Activated CD4-positive, alpha-beta T cell treated with anti-CD3 and anti-CD28 coated beads, Interleukin-2, Interleukin-4, amounts not matched to agents 100 ng/mL and 50 ng/mL, durations not matched to agents 16 hours and 8 hours (primary cell): ENCODE results near the gene FCHSD2.
"Not testable (repeated sequence)": the region's sequence is repeated elsewhere in the genome, so short reads cannot be mapped to it uniquely, and the experiment has no call there.

Experiments used
- DNase-seq: peaks from one replicate; pipeline ENCODE4 v3.0.0-alpha.2; 2020; ENCODE audit warnings: low spot score

FCHSD2 gene

DNA sequence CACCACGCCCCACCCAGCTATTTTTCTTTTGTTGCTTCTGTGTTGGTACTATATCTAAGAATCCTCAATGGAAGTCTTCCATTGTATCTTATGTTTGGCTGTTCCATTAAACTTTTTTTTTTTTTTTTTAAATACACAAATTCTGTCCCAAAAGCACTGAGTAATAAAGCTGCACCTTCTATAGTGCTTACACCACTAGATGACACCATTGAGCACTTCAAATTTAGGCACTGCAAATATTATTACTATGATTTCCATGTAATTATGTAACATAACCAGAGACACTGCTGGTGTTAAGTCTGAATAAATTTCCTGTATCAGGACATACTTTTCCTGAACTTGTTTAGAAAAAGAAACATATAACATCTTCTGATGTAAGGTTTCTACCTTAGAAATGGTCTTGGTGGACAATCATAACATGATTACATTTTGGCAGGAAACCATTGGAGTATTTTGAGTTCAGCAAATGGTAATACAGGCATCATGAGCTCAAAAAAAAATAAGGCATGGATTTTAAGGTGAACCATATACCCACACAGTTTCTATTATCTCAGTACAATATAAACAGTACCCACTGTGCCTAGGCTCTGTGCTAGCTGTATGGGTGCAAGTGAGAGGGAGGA is 217.4 kb downstream of the FCHSD2 start:
- DNase-seq, result peak; percentile 6

DNA sequence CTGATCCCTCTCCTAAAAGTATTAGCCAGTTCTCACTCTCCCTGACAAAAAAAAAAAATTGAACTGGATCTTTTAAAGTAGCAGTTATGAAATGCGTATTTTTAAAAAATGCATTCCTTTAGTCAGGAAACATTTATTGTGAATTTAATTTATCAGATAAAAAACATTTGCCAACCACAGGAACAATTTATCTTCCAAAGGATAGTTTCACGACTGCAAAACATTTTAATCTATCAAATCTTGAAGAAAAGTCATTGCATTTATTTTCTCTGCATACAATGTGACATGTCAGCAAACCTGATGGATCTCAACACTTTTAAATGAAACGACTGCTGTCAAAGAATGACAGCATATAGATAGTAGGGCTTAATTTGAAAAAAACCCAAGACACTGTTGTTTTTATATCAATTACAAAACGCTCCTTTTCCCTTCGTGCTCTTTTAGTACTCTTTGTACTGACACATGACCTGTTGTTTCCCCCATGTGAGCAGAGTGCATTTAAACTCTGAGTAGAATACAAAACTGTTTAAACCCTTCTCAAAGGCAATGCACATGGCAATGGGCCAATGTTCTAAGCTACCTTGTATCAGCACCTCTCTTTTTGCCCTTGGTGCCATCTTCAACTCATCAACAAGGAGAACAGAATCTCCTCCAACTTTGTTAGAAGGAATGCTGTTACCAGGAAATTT is 220.9 kb downstream of the FCHSD2 start:
- DNase-seq, result no peak

DNA sequence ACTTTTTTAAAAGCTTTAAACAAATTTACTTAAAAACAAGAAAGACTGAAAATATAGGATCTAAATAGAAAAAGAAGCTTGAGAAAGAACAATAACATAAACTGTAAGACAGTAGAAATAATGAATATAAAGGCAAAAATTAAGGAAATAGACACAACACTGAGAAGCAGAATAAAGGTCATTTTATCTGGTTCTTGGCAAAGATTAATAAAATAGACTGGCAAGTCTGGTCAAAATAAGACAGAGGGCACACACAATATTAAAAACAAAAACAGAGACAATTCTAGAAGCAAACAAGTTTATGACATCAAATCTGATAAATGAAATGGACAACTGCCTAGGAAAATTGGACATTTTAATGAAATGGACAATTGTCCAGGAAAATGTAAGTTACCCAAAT is 222.1 kb downstream of the FCHSD2 start:
- DNase-seq, result no peak

- no peak for DNase-seq
Measured at GRCh38 chr11:72918851-72919250, 223.3 kb downstream of the FCHSD2 start.

DNA sequence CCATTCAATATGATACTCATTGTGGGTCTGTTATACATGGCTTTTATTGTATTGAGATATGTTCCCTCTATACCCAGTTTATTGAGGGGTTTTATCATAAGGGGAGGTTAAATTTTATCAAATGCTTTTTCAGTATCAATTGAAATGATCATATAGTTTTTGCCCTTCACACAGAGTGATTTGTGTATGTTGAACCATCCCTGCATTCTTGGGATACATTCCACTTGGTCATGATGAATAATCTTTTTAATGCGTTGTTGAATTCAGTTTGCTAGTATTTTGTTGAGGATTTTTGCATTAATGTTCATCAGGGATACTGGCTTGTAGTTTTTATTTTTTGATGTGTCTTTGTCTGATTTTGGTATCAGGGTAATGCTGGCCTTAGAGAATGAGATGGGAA is 229.9 kb downstream of the FCHSD2 start:
- DNase-seq, result no peak

DNA sequence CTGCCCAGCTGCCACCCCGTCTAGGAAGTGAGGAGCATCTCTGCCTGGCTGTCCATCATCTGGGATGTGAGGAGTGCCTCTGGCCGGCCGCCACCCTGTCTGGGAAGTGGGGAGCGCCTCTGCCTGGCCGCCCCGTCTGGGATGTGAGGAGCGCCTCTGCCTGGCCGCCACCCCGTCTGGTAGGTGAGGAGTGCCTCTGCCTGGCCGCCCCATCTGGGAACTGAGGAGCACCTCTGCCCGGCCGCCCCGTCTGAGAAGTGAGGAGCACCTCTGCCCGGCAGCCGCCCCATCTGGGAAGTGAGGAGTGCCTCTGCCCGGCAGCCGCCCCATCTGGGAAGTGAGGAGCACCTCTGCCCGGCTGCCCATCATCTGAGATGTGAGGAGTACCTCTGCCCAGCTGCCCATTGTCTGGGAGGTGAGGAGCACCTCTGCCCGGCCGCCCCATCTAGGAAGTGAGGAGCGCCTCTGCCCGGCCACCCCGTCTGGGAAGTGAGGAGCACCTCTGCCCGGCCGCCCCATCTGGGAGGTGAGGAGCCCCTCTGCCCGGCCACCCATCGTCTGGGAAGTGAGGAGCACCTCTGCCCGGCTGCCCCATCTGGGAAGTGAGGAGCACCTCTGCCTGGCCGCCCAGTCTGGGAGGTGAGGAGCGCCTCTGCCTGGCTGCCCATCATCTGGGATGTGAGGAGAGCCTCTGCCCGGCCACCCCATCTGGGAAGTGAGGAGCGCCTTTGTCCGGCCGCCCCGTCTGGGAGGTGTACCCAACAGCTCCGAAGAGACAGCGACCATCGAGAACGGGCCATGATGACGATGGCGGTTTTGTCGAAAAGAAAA is 232.3 kb downstream of the FCHSD2 start:
- not testable (repeated sequence) for DNase-seq

- no peak for DNase-seq
Measured at GRCh38 chr11:72908032-72908676, 234.0 kb downstream of the FCHSD2 start.

DNA sequence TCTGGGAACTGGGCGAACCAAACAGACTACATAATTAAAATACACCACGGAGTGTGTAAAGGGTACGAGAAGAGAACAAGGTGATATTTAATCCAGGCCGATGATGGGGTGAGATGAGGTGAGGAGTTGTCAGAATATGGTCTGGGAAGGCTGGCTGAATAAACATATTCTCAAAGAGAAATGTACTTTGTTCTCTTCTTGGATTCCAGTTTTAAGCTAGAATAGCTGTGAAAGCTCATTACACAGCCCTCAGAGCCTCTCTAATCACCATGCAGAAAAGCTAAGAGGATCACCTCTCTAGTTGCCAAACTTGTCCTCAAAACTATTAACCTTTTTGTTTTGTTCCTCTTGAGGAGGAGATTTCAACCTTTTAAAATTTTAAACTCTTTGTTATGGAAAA is 238.1 kb downstream of the FCHSD2 start:
- DNase-seq, result no peak

- DNase-seq, result no peak
Measured at GRCh38 chr11:72901374-72901773, 240.7 kb downstream of the FCHSD2 start.

GRCh38 chr11:72900013-72900412 is 242.1 kb downstream of the FCHSD2 start:
- no peak for DNase-seq

DNA sequence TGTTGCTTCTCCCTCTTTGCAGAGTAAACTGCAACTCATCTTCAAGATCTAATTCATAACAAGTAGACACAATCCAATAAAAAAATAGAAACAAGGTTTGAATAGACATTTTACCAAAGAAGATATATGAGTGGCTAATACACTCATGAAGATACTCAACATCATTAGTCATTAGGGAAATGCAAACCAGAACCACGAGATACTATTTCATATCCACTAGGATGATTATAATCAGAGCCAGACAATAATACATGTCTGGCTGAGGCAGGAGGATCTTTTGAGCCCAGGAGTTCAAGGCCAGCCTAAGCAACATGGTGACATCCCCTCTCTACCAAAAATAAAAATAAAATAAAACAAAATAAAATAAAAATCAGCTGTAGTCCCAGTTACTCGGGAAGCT is 242.9 kb downstream of the FCHSD2 start:
- no peak for DNase-seq

DNA sequence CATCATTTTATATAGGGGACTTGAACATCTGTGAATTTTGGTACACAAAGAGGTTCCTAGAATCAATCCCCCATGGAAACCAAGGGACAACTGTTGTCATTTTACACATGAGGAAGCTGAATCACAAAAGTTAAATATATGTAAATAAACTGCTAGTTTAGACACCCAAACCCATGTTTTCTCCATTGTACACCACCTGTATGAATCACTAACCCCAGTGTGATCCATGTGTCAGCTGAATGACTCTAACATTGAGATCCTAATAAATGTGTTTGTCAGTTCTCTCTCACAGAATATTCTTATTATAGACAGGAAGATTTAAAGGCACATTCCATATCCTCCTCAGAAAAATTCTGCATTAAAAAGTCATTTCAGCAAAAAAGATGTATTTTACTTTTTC is 244.6 kb downstream of the FCHSD2 start:
- peak; percentile 3 for DNase-seq

- no peak for DNase-seq
Measured at GRCh38 chr11:72896431-72896830, 245.7 kb downstream of the FCHSD2 start.

DNA sequence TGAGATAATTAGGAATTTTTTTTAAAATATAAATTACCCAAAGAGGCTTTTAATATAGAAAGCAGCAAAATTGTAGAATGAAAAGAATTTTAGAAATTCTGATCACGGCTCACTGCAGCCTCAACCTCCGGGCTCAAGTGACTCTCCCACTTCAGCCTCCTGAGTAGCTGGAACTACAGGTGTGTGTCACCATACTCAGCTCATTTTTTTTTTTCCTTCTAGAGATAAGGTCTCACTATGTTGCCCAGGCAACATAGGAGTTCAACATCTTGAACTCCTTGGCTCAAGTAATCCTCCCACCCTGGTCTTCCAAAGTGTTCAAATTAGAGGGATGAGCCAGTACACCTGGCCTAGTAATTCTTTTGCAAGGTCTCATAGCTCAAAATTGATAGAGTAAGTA is 251.2 kb downstream of the FCHSD2 start:
- no peak for DNase-seq

DNA sequence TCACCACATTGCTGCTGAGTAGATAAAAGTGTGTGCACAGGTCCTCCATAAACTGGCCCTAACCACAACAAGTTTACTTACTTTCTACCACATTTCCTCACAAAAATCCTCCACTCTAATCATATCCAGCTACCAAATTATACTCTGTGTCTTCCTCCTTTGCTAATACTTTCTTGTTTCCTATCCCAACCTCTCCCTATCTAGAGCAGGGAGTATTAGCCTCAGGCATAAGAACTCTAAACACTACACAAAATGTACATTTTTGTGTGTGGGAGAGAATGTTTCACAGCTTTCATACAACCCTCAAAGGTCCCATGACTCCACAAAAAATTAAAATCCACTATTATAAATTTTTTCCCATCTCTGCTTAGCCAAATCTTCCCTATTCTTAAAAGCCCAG is 255.5 kb downstream of the FCHSD2 start:
- no peak for DNase-seq

GRCh38 chr11:72885749-72886609 is 256.1 kb downstream of the FCHSD2 start:
- no peak for DNase-seq

- DNase-seq, result no peak
Measured at GRCh38 chr11:72876147-72876546, 266.0 kb downstream of the FCHSD2 start.

DNA sequence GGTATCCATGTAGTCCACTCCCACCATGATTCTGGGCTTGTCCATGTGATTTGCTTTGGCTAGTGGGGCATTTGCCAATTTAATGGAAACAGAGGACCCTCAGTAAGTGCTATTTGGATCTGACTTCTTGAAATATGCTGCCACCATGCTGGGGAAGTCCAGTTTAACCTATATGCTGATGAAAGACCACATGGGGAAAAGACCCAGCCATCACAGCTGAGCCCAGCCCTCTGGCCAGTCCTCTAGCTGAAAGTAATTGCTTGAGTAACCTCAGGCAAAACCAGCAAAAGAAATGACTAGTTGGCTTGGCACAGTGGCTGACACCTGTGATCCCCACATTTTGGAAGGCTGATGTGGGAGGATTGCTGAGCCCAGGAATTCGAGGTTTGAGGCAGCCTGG is 266.4 kb downstream of the FCHSD2 start:
- no peak for DNase-seq

- no peak for DNase-seq
Measured at GRCh38 chr11:72872012-72872411, 270.1 kb downstream of the FCHSD2 start.

DNA sequence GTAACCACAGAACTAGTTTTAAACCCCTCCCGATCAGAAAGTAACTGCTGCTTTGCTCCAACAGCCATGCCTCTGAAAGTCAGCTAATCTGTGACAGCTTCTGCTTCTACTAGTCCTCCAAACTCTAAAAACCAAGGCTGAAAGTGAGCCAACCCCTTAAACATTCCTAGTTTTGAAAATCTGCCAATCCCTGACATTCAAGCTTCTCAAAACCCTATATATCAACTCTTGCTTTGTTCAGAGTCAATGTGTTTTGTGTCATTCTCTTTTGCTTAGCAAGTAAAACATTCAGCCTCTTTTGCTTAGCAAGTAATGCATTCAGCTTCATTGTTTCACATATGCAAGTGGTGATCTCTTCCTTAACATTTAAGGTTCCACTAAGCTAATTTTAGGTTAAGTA is 271.0 kb downstream of the FCHSD2 start:
- no peak for DNase-seq

DNA sequence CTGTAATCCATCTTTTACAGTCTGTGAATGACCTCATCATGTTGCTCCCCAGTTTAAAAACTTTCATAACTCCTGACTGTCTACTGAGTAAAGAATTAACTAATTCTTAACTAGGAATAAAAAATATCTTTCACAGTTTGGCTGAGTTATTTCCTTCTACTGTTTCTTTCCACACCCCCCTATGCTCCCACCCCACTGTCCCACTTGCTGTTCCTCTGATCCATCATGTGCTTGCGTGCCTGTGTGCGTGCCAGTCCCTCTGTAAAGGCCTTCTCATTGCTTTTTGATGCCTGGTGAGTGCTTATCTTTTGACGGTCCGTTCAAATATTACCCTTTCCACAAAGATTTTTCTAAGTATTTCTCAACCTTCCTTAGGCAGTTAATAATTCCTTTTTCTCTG is 272.3 kb downstream of the FCHSD2 start:
- no peak for DNase-seq

DNA sequence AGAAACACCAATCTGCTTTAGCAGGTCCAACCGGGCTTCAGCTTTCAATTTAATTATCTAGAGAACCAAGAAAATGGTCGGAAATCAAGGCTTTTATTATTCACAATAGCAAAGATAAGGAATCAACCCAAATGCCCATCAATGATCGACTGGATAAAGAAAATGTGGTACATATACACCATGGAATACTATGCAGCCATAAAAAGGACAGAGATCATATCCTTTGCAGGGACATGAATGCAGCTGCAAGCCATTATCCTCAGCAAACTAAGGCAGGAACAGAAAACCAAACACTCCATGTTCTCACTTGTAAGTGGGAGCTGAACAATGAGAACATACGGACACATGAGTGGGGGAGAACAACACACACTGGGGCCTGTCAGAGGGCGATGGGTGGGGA is 274.1 kb downstream of the FCHSD2 start:
- DNase-seq, result no peak
